Activated T-cell treated with anti-CD3 and anti-CD28 coated beads, Interleukin-2, amount 50 U/mL, for 24 hours (primary cell): ENCODE data around the gene PRSS16.
A peak's percentile ranks its signal among the peaks of the same experiment; 100 is the strongest.
"Not testable (repeated sequence)": the region's sequence is repeated elsewhere in the genome, so short reads cannot be mapped to it uniquely, and the experiment has no call there.

Experiments
- DNase-seq: peaks from one replicate; pipeline ENCODE4 v3.0.0-alpha.2; 2020
- H3K27ac Mint-ChIP-seq: 2 replicates; pipeline ENCODE4 v1.8.0; 2020; ENCODE audit warnings: mild to moderate bottlenecking, mixed read lengths
- H3K27me3 Mint-ChIP-seq: 2 replicates; pipeline ENCODE4 v1.8.0; 2020; ENCODE audit warnings: mixed read lengths
- H3K36me3 Mint-ChIP-seq: 2 replicates; pipeline ENCODE4 v1.8.0; 2020; ENCODE audit warnings: low read depth, mixed read lengths
- H3K4me1 Mint-ChIP-seq: 2 replicates; pipeline ENCODE4 v1.8.0; 2020; ENCODE audit warnings: low read depth, mixed read lengths
- H3K4me3 Mint-ChIP-seq: 2 replicates; pipeline ENCODE4 v1.8.0; 2020; ENCODE audit warnings: mild to moderate bottlenecking, moderate library complexity, mixed read lengths
- H3K9me3 Mint-ChIP-seq: 2 replicates; pipeline ENCODE4 v1.8.0; 2020; ENCODE audit warnings: mixed read lengths

PRSS16 gene

GRCh38 chr6:27260369-27260768, 12.9 kb downstream of the PRSS16 start:
- Mint-ChIP-seq H3K27ac (no peak overlapping the region), H3K9me3 (no peaks in the 10 kb centered on the region), H3K4me1 (peaks cover 3% of the 10 kb centered on the region), H3K27me3 (peaks cover 89% of the 10 kb centered on the region), H3K36me3 (no peaks in the 10 kb centered on the region), H3K4me3 (no peak overlapping the region)
- DNase-seq: no peak

GRCh38 chr6:27260836-27261375, 13.4 kb downstream of the PRSS16 start:
- Mint-ChIP-seq H3K27me3 (peaks cover 85% of the 10 kb centered on the region), H3K4me1 (peaks cover 3% of the 10 kb centered on the region), H3K36me3 (no peaks in the 10 kb centered on the region), H3K4me3 (no peak overlapping the region), H3K9me3 (no peaks in the 10 kb centered on the region), H3K27ac (no peak overlapping the region)
- DNase-seq: no peak

- peaks cover 85% of the 10 kb centered on the region for H3K27me3 Mint-ChIP-seq
- peaks cover 3% of the 10 kb centered on the region for H3K4me1 Mint-ChIP-seq
- no peak for DNase-seq
- H3K27ac Mint-ChIP-seq: no peak overlapping the region
- H3K36me3 Mint-ChIP-seq: no peaks in the 10 kb centered on the region
- H3K4me3 Mint-ChIP-seq: no peak overlapping the region
- H3K9me3 Mint-ChIP-seq: no peaks in the 10 kb centered on the region
These were observed 16.4 kb downstream of the PRSS16 start for GRCh38 chr6:27263886-27264285.

GRCh38 chr6:27267003-27267402, 19.5 kb downstream of the PRSS16 start:
- H3K4me3 Mint-ChIP-seq, H3K27ac Mint-ChIP-seq, H3K4me1 Mint-ChIP-seq, DNase-seq, H3K9me3 Mint-ChIP-seq, H3K36me3 Mint-ChIP-seq: not testable (repeated sequence)
- peaks cover 74% of the 10 kb centered on the region for H3K27me3 Mint-ChIP-seq

GRCh38 chr6:27267857-27268434, 20.4 kb downstream of the PRSS16 start:
- Mint-ChIP-seq H3K4me3 (no peak overlapping the region), H3K27me3 (peaks cover 72% of the 10 kb centered on the region), H3K9me3 (no peaks in the 10 kb centered on the region), H3K27ac (no peak overlapping the region), H3K4me1 (no peaks in the 10 kb centered on the region), H3K36me3 (no peaks in the 10 kb centered on the region)
- DNase-seq: no peak

- no peak overlapping the region for H3K4me3 Mint-ChIP-seq
- no peak for DNase-seq
- H3K27ac Mint-ChIP-seq: no peak overlapping the region
- no peaks in the 10 kb centered on the region for H3K9me3 Mint-ChIP-seq
- peaks cover 72% of the 10 kb centered on the region for H3K27me3 Mint-ChIP-seq
- no peaks in the 10 kb centered on the region for H3K4me1 Mint-ChIP-seq
- H3K36me3 Mint-ChIP-seq: no peaks in the 10 kb centered on the region
These were observed 21.3 kb downstream of the PRSS16 start for GRCh38 chr6:27268803-27269202.

GRCh38 chr6:27273783-27274182, 26.3 kb downstream of the PRSS16 start:
- Mint-ChIP-seq H3K4me1 (no peaks in the 10 kb centered on the region), H3K27me3 (peaks cover 81% of the 10 kb centered on the region), H3K36me3 (no peaks in the 10 kb centered on the region), H3K27ac (no peak overlapping the region), H3K4me3 (no peak overlapping the region), H3K9me3 (no peaks in the 10 kb centered on the region)
- DNase-seq: no peak

- Mint-ChIP-seq H3K27me3 (peaks cover 83% of the 10 kb centered on the region), H3K9me3 (no peaks in the 10 kb centered on the region), H3K4me1 (peaks cover 7% of the 10 kb centered on the region), H3K4me3 (no peak overlapping the region), H3K36me3 (no peaks in the 10 kb centered on the region), H3K27ac (no peak overlapping the region)
- peak; percentile 52 for DNase-seq
These were observed 27.8 kb downstream of the PRSS16 start for GRCh38 chr6:27275025-27275956.

- H3K4me3 Mint-ChIP-seq: peak overlapping the region; percentile 61
- H3K27ac Mint-ChIP-seq: peak overlapping the region; percentile 82
- H3K27me3 Mint-ChIP-seq: peaks cover 93% of the 10 kb centered on the region
These were observed 32.1 kb downstream of the PRSS16 start for GRCh38 chr6:27279513-27280063.

GRCh38 chr6:27280064-27280539, 32.6 kb downstream of the PRSS16 start:
- peak; percentile 55 for DNase-seq
- Mint-ChIP-seq H3K9me3 (peaks cover 30% of the 10 kb centered on the region), H3K36me3 (peaks cover 3% of the 10 kb centered on the region), H3K27me3 (peaks cover 93% of the 10 kb centered on the region), H3K4me3 (peak overlapping the region; percentile 61), H3K27ac (peak overlapping the region; percentile 82), H3K4me1 (peaks cover 15% of the 10 kb centered on the region)

More at GRCh38 chr6:27279513-27280063, 32.1 kb downstream of the PRSS16 start:
- DNase-seq: no peak
- peaks cover 15% of the 10 kb centered on the region for H3K4me1 Mint-ChIP-seq
- H3K36me3 Mint-ChIP-seq: peaks cover 2% of the 10 kb centered on the region
- H3K9me3 Mint-ChIP-seq: peaks cover 27% of the 10 kb centered on the region

GRCh38 chr6:27280540-27281000, 33.1 kb downstream of the PRSS16 start:
- Mint-ChIP-seq H3K27me3 (peaks cover 93% of the 10 kb centered on the region), H3K36me3 (peaks cover 3% of the 10 kb centered on the region), H3K27ac (peak overlapping the region; percentile 82), H3K4me3 (peak overlapping the region; percentile 61), H3K9me3 (peaks cover 34% of the 10 kb centered on the region), H3K4me1 (peaks cover 15% of the 10 kb centered on the region)
- no peak for DNase-seq

GRCh38 chr6:27281105-27281539, 33.6 kb downstream of the PRSS16 start:
- no peak for DNase-seq
- Mint-ChIP-seq H3K4me3 (no peak overlapping the region), H3K27ac (no peak overlapping the region), H3K36me3 (peaks cover 3% of the 10 kb centered on the region), H3K27me3 (peaks cover 93% of the 10 kb centered on the region), H3K4me1 (peaks cover 15% of the 10 kb centered on the region), H3K9me3 (peaks cover 35% of the 10 kb centered on the region)

- Mint-ChIP-seq H3K9me3 (peaks cover 38% of the 10 kb centered on the region), H3K36me3 (peaks cover 3% of the 10 kb centered on the region)
These were observed 34.1 kb downstream of the PRSS16 start for GRCh38 chr6:27281569-27281968.

GRCh38 chr6:27283279-27283678, 35.8 kb downstream of the PRSS16 start:
- Mint-ChIP-seq H3K4me1 (peaks cover 22% of the 10 kb centered on the region), H3K36me3 (peaks cover 3% of the 10 kb centered on the region), H3K27ac (peak overlapping the region; percentile 23), H3K27me3 (peaks cover 95% of the 10 kb centered on the region), H3K9me3 (peaks cover 45% of the 10 kb centered on the region), H3K4me3 (no peak overlapping the region)
- no peak for DNase-seq

More at GRCh38 chr6:27281569-27281968, 34.1 kb downstream of the PRSS16 start:
- DNase-seq: no peak
- Mint-ChIP-seq H3K27me3 (peaks cover 93% of the 10 kb centered on the region), H3K27ac (no peak overlapping the region), H3K4me3 (no peak overlapping the region), H3K4me1 (peaks cover 15% of the 10 kb centered on the region)
